Activated naive CD4-positive, alpha-beta T cell (primary cell): Measurements from ENCODE around the gene CABLES2.

Experiments used
- DNase-seq, 4 experiments: peaks; one replicate each; lab custom pipeline; 2025; lab: John Stamatoyannopoulos, UW

CABLES2 gene

GRCh38 chr20:62361799-62362589, 45.1 kb downstream of the CABLES2 start:
- no peak for DNase-seq

- no peak for DNase-seq
These were observed 46.0 kb downstream of the CABLES2 start for GRCh38 chr20:62360854-62361798.

GRCh38 chr20:62359491-62360121, 47.5 kb downstream of the CABLES2 start:
- no peak for DNase-seq

GRCh38 chr20:62359043-62359490, 48.0 kb downstream of the CABLES2 start:
- DNase-seq = no peak

GRCh38 chr20:62358171-62359042, 48.7 kb downstream of the CABLES2 start:
- no peak for DNase-seq

- DNase-seq = no peak
These were observed 49.4 kb downstream of the CABLES2 start for GRCh38 chr20:62357681-62358080.

- DNase-seq = no peak
These were observed 49.9 kb downstream of the CABLES2 start for GRCh38 chr20:62357187-62357667.

GRCh38 chr20:62356589-62357186, 50.4 kb downstream of the CABLES2 start:
- no peak for DNase-seq

- no peak for DNase-seq
These were observed 51.1 kb downstream of the CABLES2 start for GRCh38 chr20:62355878-62356588.

- DNase-seq = no peak
These were observed 51.6 kb downstream of the CABLES2 start for GRCh38 chr20:62355516-62355877.

- no peak for DNase-seq
These were observed 52.2 kb downstream of the CABLES2 start for GRCh38 chr20:62354811-62355341.

GRCh38 chr20:62354031-62354808, 52.9 kb downstream of the CABLES2 start:
- no peak for DNase-seq

GRCh38 chr20:62353289-62354030, 53.6 kb downstream of the CABLES2 start:
- no peak for DNase-seq

GRCh38 chr20:62352402-62353288, 54.4 kb downstream of the CABLES2 start:
- DNase-seq = no peak

GRCh38 chr20:62351469-62352401, 55.4 kb downstream of the CABLES2 start:
- DNase-seq = no peak
